ENCODE data around the gene TMEM258.

Gene TMEM258

GRCh38 chr11:61838921-61839320, 46.5 kb upstream of the TMEM258 start:
- no peak overlapping the region for H2AFZ ChIP-seq (ENCODE audit: low read depth)
- no peaks in the 10 kb centered on the region for H4K20me1 ChIP-seq (ENCODE audit: insufficient read depth)
- no peaks in the 10 kb centered on the region for H3K36me3 ChIP-seq (ENCODE audit: insufficient read depth)
- TF ChIP-seq CTCF (conservative IDR thresholded peaks at IDR 0.05; ENCODE audit: low read depth, low read length), result no peak
- H3K9ac ChIP-seq, result no peak overlapping the region
- H3K4me2 ChIP-seq, result no peak overlapping the region
- H3K4me3 ChIP-seq (IDR thresholded peaks at IDR 0.05; ENCODE audit: insufficient read depth, low read depth, low read length), result no peak overlapping the region
- H3K27me3 ChIP-seq (ENCODE audit: insufficient read depth, low read depth), result no peaks in the 10 kb centered on the region
- no peaks in the 10 kb centered on the region for H3K4me1 ChIP-seq (ENCODE audit: low read depth, poor library complexity, severe bottlenecking)
- H3K79me2 ChIP-seq (ENCODE audit: insufficient read depth, low read depth), result no peaks in the 10 kb centered on the region
- no peak overlapping the region for H3K27ac ChIP-seq

GRCh38 chr11:61838501-61838900, 46.1 kb upstream of the TMEM258 start:
- TF ChIP-seq CTCF (conservative IDR thresholded peaks at IDR 0.05; ENCODE audit: low read depth, low read length), result no peak
- H3K27me3 ChIP-seq (ENCODE audit: insufficient read depth, low read depth), result no peaks in the 10 kb centered on the region
- no peak overlapping the region for H3K27ac ChIP-seq
- no peaks in the 10 kb centered on the region for H4K20me1 ChIP-seq (ENCODE audit: insufficient read depth)
- H3K9ac ChIP-seq, result no peak overlapping the region
- H3K79me2 ChIP-seq (ENCODE audit: insufficient read depth, low read depth), result no peaks in the 10 kb centered on the region
- no peaks in the 10 kb centered on the region for H3K36me3 ChIP-seq (ENCODE audit: insufficient read depth)
- no peak overlapping the region for H3K4me3 ChIP-seq (IDR thresholded peaks at IDR 0.05; ENCODE audit: insufficient read depth, low read depth, low read length)
- H2AFZ ChIP-seq (ENCODE audit: low read depth), result no peak overlapping the region
- H3K4me1 ChIP-seq (ENCODE audit: low read depth, poor library complexity, severe bottlenecking), result no peaks in the 10 kb centered on the region
- H3K4me2 ChIP-seq, result no peak overlapping the region

GRCh38 chr11:61837411-61838005, 45.1 kb upstream of the TMEM258 start:
- no peak overlapping the region for H3K4me3 ChIP-seq (IDR thresholded peaks at IDR 0.05; ENCODE audit: insufficient read depth, low read depth, low read length)
- no peak overlapping the region for H3K9ac ChIP-seq
- no peaks in the 10 kb centered on the region for H3K36me3 ChIP-seq (ENCODE audit: insufficient read depth)
- H4K20me1 ChIP-seq (ENCODE audit: insufficient read depth), result no peaks in the 10 kb centered on the region
- no peak for TF ChIP-seq CTCF (conservative IDR thresholded peaks at IDR 0.05; ENCODE audit: low read depth, low read length)
- no peak overlapping the region for H3K4me2 ChIP-seq
- H3K79me2 ChIP-seq (ENCODE audit: insufficient read depth, low read depth), result no peaks in the 10 kb centered on the region
- H3K4me1 ChIP-seq (ENCODE audit: low read depth, poor library complexity, severe bottlenecking), result no peaks in the 10 kb centered on the region
- no peaks in the 10 kb centered on the region for H3K27me3 ChIP-seq (ENCODE audit: insufficient read depth, low read depth)
- H3K27ac ChIP-seq, result no peak overlapping the region
- no peak overlapping the region for H2AFZ ChIP-seq (ENCODE audit: low read depth)

- no peak overlapping the region for H3K9ac ChIP-seq
- no peak overlapping the region for H2AFZ ChIP-seq (ENCODE audit: low read depth)
- no peaks in the 10 kb centered on the region for H3K36me3 ChIP-seq (ENCODE audit: insufficient read depth)
- H4K20me1 ChIP-seq (ENCODE audit: insufficient read depth), result no peaks in the 10 kb centered on the region
- no peak for TF ChIP-seq CTCF (conservative IDR thresholded peaks at IDR 0.05; ENCODE audit: low read depth, low read length)
- no peak overlapping the region for H3K27ac ChIP-seq
- H3K4me2 ChIP-seq, result no peak overlapping the region
- no peaks in the 10 kb centered on the region for H3K79me2 ChIP-seq (ENCODE audit: insufficient read depth, low read depth)
- no peak overlapping the region for H3K4me3 ChIP-seq (IDR thresholded peaks at IDR 0.05; ENCODE audit: insufficient read depth, low read depth, low read length)
- no peaks in the 10 kb centered on the region for H3K4me1 ChIP-seq (ENCODE audit: low read depth, poor library complexity, severe bottlenecking)
- H3K27me3 ChIP-seq (ENCODE audit: insufficient read depth, low read depth), result no peaks in the 10 kb centered on the region
Measured at GRCh38 chr11:61836193-61836592, 43.8 kb upstream of the TMEM258 start.

Measured in KMS-11 (cell line).